GM23338 (cell line): Measurements from ENCODE around the gene RAPGEF5. TPM values are rescaled to one million over a fixed set of nuclear protein-coding genes. Genes with fewer than 3 reads are reported as not detected.

ENCODE experiments used
- ATAC-seq: fragments of 200-7000 bp; cut with Tn5 transposase; 3 replicates; pipeline ENCODE4 v1.9.1; 2020
- DNase-seq: peaks from one replicate; pipeline ENCODE4 v3.0.0-alpha.2; 2015; ENCODE audit warnings: low spot score
- H2AFZ ChIP-seq: fragments of 200-600 bp; sonication (generic); 2 replicates; pipeline ENCODE4 v1.8.0; 2016; ENCODE audit warnings: antibody characterized with exemption, mild to moderate bottlenecking, moderate library complexity
- H3F3A ChIP-seq: fragments of 200-600 bp; sonication (generic); replicated peaks from 2 replicates; pipeline ENCODE4 v1.8.0; 2017; ENCODE audit warnings: antibody characterized with exemption, mixed run types, low read depth
- H3K27ac ChIP-seq: fragments of 200-600 bp; sonication (generic); 2 replicates; pipeline ENCODE4 v1.6.1; 2016; ENCODE audit warnings: low read depth
- H3K27me3 ChIP-seq: fragments of 200-600 bp; sonication (generic); 2 replicates; pipeline ENCODE4 v1.8.0; 2016; ENCODE audit warnings: mild to moderate bottlenecking, mixed run types, moderate library complexity; ENCODE audit not compliant: insufficient read depth
- H3K36me3 ChIP-seq: fragments of 200-600 bp; sonication (generic); 2 replicates; pipeline ENCODE4 v1.8.0; 2016; ENCODE audit warnings: mild to moderate bottlenecking; ENCODE audit not compliant: insufficient read depth
- H3K4me1 ChIP-seq: fragments of 200-600 bp; sonication (generic); 2 replicates; pipeline ENCODE4 v1.8.0; 2016; ENCODE audit warnings: mild to moderate bottlenecking, moderate library complexity; ENCODE audit not compliant: insufficient read depth
- H3K4me2 ChIP-seq: fragments of 200-600 bp; sonication (generic); 2 replicates; pipeline ENCODE4 v1.7.1; 2017; ENCODE audit warnings: mixed run types
- H3K4me3 ChIP-seq: fragments of 200-600 bp; sonication (generic); 2 replicates; pipeline ENCODE4 v1.6.1; 2016; ENCODE audit warnings: mixed run types
- H3K79me2 ChIP-seq: fragments of 200-600 bp; sonication (generic); replicated peaks from 2 replicates; pipeline ENCODE4 v1.8.0; 2017; ENCODE audit warnings: mild to moderate bottlenecking; ENCODE audit not compliant: insufficient read depth
- H3K9me2 ChIP-seq: fragments of 200-600 bp; sonication (generic); 2 replicates; pipeline ENCODE4 v1.8.0; 2017; ENCODE audit not compliant: insufficient read depth
- H4K20me1 ChIP-seq: fragments of 200-600 bp; sonication (generic); replicated peaks from 2 replicates; pipeline ENCODE4 v1.8.0; 2017; ENCODE audit warnings: mild to moderate bottlenecking; ENCODE audit not compliant: insufficient read depth
- H3K27ac Mint-ChIP-seq: 2 replicates; pipeline ENCODE4 v1.8.0; 2020; ENCODE audit warnings: inconsistent platforms, mild to moderate bottlenecking, moderate library complexity, mixed read lengths
- H3K27me3 Mint-ChIP-seq: 3 replicates; pipeline ENCODE4 v1.8.0; 2022; ENCODE audit warnings: low read depth, mild to moderate bottlenecking, moderate library complexity, mixed read lengths, inconsistent platforms; ENCODE audit not compliant: insufficient read depth, poor library complexity
- H3K36me3 Mint-ChIP-seq: 3 replicates; pipeline ENCODE4 v1.8.0; 2021; ENCODE audit warnings: low read depth, mild to moderate bottlenecking, inconsistent platforms, moderate library complexity, mixed read lengths
- H3K4me1 Mint-ChIP-seq: 3 replicates; pipeline ENCODE4 v1.8.0; 2020; ENCODE audit warnings: mild to moderate bottlenecking, inconsistent platforms, mixed read lengths
- H3K4me3 Mint-ChIP-seq: 3 replicates; pipeline ENCODE4 v1.8.0; 2021; ENCODE audit warnings: moderate library complexity, mild to moderate bottlenecking, inconsistent platforms, mixed read lengths
- H3K9me3 Mint-ChIP-seq: 3 replicates; pipeline ENCODE4 v1.8.0; 2020; ENCODE audit warnings: moderate library complexity, mild to moderate bottlenecking, inconsistent platforms, mixed read lengths
- CTCF ChIP-seq, 2 experiments: fragments of 200-600 bp in 1 of 2; sonication (generic) in 1 of 2; conservative IDR thresholded peaks; 2 replicates each; pipeline versions ENCODE4 v1.5.1 to v1.6.1; 2016 to 2017; ENCODE audit warnings: antibody characterized with exemption in 2 of 2, low read depth in 2 of 2, mild to moderate bottlenecking in 2 of 2, moderate library complexity in 1 of 2
- ETS1 ChIP-seq: IDR thresholded peaks from 2 replicates; pipeline ENCODE4 v1.6.1; 2016; ENCODE audit warnings: antibody characterized with exemption
- EZH2phosphoT487 ChIP-seq: fragments of 200-600 bp; sonication (generic); IDR thresholded peaks from one replicate; pipeline ENCODE4 v1.8.1; 2018; ENCODE audit warnings: antibody characterized with exemption; ENCODE audit not compliant: unreplicated experiment
- JUNB ChIP-seq: IDR thresholded peaks from one replicate; pipeline ENCODE4 v1.6.1; 2016; ENCODE audit warnings: antibody characterized with exemption; ENCODE audit not compliant: unreplicated experiment
- NANOG ChIP-seq: IDR thresholded peaks from 2 replicates; pipeline ENCODE4 v1.6.1; 2016; ENCODE audit warnings: antibody characterized with exemption, borderline replicate concordance
- REST ChIP-seq: IDR thresholded peaks from one replicate; pipeline ENCODE4 v1.6.1; 2018; ENCODE audit warnings: antibody characterized with exemption; ENCODE audit not compliant: unreplicated experiment
- STAT1 ChIP-seq: IDR thresholded peaks from one replicate; pipeline ENCODE4 v1.6.1; 2016; ENCODE audit warnings: antibody characterized with exemption; ENCODE audit not compliant: unreplicated experiment
- ZNF114 ChIP-seq: fragments of 250-450 bp; sonication (Bioruptor Pico); IDR thresholded peaks from 2 replicates; pipeline ENCODE4 v1.5.0; 2020; ENCODE audit warnings: mild to moderate bottlenecking, moderate library complexity
- ZNF462 ChIP-seq: fragments of 250-450 bp; sonication (Bioruptor Pico); IDR thresholded peaks from 2 replicates; pipeline ENCODE4 v1.5.0; 2020; ENCODE audit warnings: mild to moderate bottlenecking, moderate library complexity
- polyA plus RNA-seq: library from polyadenylated mRNA; unstranded; fragments of >200 nt; fragmentation: Nextera tagmentation; extraction: Ambion mirVana; gene quantifications from 2 replicates; pipeline ENCODE4 v1.2.1, GENCODE V29; 2016
- total RNA-seq: library from RNA; depleted of rRNA; stranded (reverse); fragments of >200 nt; shearing (Covaris generic); gene quantifications from 2 replicates; pipeline ENCODE4 v1.2.3, GENCODE V29; 2014

Gene RAPGEF5
- total and polyA plus RNA-seq, 2 experiments from 2014 or later: 6.3 to 13.1 TPM

- no peaks in the 10 kb centered on the region for H3K9me2 ChIP-seq
- peaks cover 40% of the 10 kb centered on the region for H3K4me1 Mint-ChIP-seq
- H3K27me3 Mint-ChIP-seq: peaks cover 11% of the 10 kb centered on the region
- H3K27ac Mint-ChIP-seq: no peak overlapping the region
- H3K4me3 Mint-ChIP-seq: no peak overlapping the region
- no peak overlapping the region for H3K27ac ChIP-seq
- DNase-seq: no peak
- H3K4me1 ChIP-seq: peaks cover 26% of the 10 kb centered on the region
- H3K4me2 ChIP-seq: no peak overlapping the region
- H2AFZ ChIP-seq: no peak overlapping the region
- no peaks in the 10 kb centered on the region for H3K79me2 ChIP-seq
- H3K27me3 ChIP-seq: peaks cover 56% of the 10 kb centered on the region
- no peak for ATAC-seq
- TF ChIP-seq JUNB (no peak), REST (no peak), ZNF462 (CRISPR knock-in tag) (no peak), CTCF (conservative IDR thresholded peaks at IDR 0.05; ENCODE audit: low read depth in 2 of 2) (no peak), ETS1 (no peak), EZH2phosphoT487 (no peak), ZNF114 (no peak), NANOG (no peak), STAT1 (no peak)
- H3K4me3 ChIP-seq: no peak overlapping the region
- H4K20me1 ChIP-seq: no peaks in the 10 kb centered on the region; the same call in 1 of the 2 replicates
- no peaks in the 10 kb centered on the region for H3K9me3 Mint-ChIP-seq
- H3K36me3 Mint-ChIP-seq: no peaks in the 10 kb centered on the region
- H3F3A ChIP-seq: no peaks in the 10 kb centered on the region
- no peaks in the 10 kb centered on the region for H3K36me3 ChIP-seq
Observed at GRCh38 chr7:22197376-22197775, 159.6 kb downstream of the RAPGEF5 start.
